HG03565 (cell line): Measurements from ENCODE around the gene ZFP62.

ENCODE experiments used
- ATAC-seq: cut with Tn5 transposase; IDR thresholded peaks from one replicate; pipeline ENCODE4 v1.9.1; 2021; ENCODE audit warnings: mild to moderate bottlenecking, moderate library complexity; ENCODE audit not compliant: unreplicated experiment

Gene ZFP62

DNA sequence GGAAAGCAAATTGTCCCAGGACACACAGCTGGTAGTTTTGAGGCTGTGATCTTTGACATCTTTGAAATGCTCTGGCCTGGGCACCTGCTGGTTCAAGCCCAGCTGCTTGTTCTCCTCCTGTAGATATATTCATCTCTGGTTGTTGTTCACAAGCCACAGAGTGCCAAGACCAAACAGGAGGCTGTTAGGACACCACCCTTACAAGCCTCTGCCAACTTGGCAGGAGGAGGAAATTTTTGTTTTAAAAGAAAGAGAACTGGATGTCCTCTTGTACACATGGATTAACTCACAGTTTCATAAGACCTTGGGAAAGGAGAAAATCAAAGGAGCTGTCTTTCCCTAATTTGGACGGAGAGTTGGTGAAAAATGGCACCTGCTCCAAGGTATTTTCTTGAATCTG, 8.5 kb upstream of the ZFP62 start:
- ATAC-seq: no peak

DNA sequence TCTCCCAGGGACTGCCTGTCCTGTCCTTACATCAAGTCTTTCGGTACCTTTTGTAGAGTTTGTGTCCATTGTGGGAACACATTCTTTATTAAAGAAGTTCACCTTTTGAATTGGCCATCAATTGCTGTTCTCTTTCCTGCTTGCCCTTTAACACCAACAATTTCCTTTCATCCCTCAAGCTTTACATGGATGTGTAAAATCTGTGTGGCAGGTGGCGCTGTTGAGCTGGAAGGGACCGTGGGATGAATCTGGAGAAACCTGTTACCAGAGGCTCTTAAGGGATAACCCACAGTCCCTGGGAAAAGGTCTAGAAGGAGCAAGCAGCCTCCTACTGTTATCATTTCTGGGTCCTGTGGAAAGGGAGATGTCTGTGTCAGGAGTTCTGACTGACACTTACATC, 7.9 kb upstream of the ZFP62 start:
- ATAC-seq: no peak

DNA sequence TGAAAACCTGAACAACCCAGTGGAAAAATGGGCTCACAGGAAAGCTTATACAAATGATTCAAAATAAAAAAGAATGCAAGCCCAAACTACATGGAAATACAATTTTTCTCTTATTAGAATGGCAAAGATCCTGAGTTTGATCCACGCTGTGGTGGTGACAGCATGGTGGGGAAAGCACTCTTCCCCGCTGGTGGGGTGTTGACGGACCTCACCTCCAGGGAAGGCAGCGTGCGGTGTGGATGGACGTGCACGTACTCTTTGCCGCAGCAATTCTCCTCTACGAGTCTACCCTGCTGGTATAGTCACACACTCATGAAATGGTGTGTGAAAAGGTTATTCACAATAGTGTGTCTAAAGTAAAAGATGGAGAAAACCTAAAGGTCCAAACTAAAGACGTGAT, 5.9 kb upstream of the ZFP62 start:
- ATAC-seq: no peak

DNA sequence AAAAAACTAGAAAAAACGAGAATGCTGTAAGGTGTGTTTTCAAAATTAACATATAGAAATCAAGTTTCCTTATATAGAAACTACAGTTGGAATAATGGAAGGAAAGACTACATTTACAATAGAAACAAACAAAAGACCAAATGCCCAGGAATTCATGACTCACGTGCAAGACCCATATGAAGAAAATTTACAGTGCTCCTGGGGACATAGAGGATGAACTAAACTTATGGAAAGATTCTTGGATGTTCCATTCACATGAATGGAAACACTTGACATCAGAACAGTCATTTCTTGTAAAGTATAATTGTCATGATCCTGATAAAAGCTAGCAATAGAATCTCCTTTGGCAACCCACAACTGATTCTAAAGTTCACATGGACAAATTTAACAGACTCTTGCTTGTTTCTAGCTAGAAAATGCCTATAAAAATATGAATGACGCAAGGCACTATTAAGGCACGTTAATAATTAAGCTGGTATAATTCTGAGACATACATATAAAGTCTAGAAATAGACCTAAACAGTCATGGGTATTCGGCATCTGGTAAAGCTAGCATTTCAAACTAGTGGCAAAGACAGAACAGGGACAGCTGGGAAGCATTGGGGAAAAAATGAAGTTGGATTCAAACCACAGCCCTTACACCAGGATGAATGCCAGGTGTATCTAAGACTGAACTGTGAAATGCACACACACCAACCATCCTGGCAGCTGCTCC, 5.1 kb upstream of the ZFP62 start:
- no peak for ATAC-seq

DNA sequence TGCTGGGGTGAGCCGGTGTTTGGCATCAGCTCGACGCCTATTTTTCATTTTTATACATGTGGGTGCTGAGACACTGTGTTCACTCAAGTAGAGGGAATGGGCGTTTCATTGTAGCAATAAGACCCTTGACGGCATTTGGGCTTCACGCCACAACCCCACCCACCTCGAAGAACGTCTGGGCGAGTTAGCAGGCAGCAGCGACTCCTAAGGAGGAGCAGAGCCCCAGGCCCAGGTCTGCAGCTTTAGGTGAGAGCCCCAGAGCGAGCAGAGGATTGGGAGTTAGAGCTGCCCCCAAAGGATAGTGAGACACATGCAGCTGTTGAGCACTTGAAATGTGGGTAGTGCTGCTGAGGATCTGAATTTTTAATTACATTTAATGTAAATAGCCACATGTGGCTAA, 1.6 kb upstream of the ZFP62 start:
- ATAC-seq: no peak

DNA sequence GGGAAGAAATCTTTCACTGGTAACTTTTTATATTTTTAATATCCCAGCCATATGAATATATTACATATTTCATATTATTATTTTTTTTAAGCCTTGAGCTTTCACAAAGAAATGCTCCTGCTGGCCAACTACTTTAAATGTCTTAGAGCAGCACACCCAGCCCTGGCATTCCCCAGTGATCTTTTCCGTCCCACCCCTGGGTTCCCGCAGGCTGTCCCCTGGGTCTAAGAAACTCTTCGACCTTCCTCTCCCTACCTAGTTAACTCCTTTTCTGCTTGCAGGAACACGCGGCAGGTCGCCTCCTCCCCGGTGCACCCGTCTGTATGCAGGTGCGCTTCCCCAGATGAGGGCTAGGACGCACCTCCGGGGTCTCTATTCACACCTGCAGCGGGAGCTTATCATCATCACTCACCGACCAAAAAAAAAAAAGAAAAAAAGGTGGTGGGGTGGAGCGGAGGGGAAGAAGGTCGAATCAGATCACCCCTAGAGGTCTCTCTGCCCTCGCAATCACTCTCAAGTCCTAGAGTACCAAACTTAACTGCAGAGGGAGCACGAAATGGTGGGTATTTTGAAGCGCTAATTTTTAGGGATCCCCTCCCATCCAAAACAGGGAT, 696 bp downstream of the ZFP62 start:
- ATAC-seq: peak; percentile 21

DNA sequence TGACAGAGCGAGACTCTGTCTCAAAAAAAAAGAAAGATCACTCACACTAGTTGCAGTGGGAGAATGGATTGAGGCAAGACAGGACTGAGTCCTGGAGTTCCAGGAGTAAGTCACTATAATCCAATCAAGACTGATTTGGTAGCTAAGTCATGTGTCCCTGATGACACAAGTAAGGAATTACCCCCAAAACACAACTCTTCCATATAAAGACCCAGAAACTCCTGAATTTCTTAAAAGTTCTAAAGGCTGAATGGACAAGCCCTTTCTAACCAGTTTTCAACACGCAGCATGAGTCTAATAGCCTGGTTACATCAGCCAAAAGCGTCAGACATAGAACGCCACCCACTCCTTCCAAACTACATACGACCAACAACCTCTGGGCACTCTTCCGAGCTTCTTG, 2.5 kb downstream of the ZFP62 start:
- ATAC-seq: no peak

DNA sequence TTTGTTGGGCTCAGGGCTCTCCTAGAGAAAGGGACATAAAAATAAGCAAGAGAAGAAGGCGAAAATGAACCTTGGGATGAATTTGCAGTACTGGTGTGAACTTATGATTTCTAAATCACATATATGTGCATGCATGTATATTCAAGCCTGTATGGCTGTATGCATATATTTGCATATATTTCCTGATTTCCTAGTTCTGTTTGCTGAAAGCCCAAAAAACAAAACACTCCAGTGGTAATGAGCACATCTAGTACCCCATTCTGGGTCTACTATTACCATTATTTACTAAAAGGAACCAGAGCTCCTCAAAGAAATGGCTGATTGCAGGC, 7.3 kb downstream of the ZFP62 start:
- no peak for ATAC-seq

DNA sequence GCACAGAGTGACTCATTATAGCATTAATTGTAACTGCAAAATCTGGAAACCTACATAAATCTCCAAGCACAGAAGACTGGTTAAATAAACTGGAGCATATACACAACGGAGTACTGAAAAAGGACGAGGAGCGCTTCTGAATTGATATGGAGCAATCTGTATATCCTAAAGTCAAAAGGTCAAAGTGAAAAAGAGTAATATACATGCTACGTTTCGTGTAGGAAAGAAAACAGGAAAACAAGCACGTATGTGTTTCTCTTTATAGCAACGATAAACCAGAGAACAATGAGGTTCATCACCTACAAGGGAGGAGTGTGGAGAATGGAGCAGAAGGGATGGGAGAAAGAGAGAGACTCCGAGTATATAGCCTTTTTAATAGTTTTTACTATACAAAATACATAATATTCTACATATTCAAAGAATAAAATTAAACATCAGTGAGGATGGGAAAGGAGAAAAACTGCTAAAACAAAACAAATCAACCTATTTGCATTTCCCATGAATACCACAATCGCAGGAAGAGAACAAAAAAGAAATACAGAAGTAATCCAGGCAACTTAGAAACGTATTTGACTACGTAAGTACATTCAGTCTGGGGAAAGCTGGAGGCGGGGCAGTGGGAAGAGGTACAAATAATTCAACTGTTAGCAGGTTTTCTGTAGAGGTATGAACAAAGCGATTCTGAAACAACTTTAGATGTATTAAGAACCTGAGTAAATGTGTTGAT, 7.8 kb downstream of the ZFP62 start:
- no peak for ATAC-seq

DNA sequence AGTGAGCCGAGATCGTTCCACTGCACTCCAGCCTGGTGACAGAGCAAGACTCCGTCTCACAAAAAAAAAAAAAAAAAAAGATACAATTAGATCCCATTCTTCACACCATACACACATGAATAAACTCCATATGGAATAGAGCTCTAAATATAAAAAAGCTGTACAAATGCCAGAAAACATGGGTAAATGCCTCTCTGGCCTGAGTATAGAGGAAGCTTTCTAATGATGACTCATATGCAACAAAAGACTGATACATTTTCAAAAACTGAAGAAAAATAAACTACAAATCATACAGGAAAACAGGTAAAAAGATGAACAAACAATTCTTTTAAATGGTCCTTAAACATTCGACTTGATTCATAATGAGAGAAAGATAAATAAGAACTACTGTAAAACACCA, 8.6 kb downstream of the ZFP62 start:
- ATAC-seq: no peak

DNA sequence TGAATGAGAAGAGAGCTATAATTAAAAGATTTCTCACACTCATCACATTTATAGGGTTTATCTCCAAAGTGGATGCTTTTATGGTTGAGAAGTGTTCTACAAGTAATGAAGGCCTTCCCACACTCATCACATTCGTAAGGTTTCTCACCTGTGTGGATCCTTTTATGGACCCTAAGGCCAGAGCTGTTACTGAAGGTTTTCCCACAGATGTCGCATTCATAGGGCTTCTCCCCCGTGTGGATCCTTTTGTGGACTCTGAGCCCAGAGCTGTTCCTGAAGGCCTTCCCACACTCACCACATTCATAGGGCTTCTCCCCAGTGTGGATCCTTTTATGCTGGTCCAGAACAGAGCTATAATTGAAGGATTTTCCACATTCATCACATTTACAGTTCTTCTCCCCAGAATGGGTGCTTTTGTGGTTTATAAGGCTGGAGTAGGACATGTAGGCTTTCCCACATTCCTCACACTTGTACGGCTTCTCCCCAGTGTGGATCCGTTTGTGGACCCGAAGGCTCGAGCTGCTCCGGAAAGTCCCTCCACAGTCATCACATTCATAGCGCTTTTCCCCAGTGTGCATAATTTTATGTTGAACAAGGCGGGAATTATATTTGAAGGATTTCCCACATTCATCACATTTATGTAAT, 10.5 kb downstream of the ZFP62 start:
- ATAC-seq: no peak

DNA sequence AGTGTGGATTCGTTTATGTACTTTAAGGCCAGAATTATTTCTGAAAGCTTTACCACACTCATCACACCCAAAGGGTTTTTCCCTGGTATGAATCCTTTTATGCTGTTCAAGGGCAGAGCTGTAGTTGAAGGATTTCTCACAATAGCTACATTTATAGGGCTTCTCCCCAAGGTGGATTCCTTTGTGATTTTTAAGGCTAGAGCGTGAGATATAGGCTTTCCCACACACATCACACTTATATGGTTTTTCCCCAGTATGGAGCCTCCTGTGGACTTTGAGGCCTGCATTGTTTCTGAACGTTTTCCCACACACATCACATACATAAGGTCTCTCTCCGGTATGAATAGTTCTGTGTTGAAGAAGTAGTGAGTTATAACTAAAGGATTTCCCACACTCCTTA, 11.2 kb downstream of the ZFP62 start:
- no peak for ATAC-seq

DNA sequence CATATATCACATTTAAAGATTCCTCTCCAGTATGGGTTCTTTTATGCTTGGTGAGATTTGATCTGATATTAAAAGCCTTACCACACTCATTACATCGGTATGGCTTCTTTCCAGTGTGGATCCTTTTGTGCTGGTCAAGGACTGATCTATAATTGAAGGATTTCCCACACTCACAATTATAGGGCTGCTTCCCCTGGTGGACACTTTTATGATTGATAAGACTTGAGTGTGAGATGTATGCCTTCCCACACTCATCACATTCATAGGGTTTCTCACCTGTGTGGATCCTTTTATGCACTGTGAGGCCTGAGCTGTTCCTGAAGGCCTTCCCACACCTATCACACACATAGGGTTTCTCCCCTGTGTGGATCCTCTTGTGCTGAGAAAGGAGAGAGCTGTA, 12.2 kb downstream of the ZFP62 start:
- no peak for ATAC-seq

DNA sequence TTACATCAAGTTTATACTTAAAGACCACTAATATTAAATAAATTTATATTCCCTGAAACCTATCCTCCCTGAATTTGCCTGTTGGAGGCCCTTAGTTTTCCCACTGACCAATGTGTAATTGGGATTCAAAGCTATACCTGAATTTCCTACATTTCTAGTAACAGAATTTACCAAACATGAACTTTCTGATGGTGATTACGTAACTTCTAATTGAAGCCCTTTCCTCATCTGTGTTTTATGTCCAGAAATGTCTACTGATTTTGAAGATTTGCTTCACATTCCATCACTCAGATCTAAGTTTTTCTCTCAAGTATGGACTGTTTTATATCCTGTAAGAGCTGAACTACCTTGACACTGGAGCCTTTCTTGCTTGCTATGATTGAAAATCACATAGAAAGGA, 12.8 kb downstream of the ZFP62 start:
- no peak for ATAC-seq

DNA sequence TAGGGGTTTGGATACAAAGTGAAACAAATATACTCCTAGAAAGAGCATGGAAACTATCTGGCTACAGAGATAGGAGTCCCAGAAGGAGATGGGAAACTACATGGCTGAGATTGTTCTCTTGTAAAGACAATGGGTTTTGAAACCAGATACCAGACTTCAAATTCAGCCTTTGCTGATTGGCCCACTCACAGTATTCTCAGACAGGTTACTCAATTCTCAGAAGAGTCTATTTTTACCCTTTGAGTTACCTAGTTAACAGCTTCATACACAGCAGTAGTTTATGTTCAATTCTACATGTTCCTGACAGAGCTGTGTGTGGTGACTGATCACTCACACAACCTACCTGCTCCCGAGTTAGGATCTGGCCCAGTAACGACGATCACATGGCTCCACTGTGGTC, 14.1 kb downstream of the ZFP62 start:
- no peak for ATAC-seq

DNA sequence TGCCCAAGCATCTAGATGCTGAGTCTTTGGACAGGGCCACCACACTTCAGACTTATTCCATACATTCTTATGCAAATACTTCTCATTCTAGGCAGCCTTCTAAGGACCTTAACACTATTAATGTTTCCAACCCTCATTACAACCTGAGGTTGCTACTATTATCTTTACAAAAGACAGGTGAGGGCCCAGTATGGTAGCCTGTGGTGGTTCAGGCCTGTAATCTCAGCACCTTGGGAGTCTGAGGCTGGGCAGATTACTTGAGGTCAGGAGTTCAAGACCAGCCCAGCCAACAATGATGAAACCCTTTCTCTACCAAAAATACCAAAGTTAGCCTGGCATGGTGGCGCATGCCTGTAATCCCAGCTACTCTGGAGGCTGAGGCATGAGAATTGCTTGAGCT, 16.2 kb downstream of the ZFP62 start:
- ATAC-seq: no peak

DNA sequence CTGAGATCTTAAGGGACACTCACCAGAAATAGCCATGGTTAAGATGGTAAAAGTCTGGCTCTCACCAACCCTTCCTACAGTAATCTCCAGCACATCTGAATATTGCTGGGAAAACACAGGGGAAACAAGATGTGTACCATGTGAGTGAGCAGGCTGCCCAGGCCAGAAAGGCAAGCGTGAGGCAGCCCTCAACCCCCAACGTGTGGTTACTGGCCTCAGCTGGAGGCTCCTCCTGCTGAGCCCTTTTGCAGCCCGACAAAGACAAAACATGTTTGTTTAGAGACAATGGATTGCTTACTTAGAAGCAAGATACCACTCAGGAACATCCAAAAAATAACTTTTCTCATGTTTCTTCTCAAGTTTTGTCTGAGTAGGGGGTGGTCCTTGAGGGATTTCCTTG, 16.6 kb downstream of the ZFP62 start:
- no peak for ATAC-seq

DNA sequence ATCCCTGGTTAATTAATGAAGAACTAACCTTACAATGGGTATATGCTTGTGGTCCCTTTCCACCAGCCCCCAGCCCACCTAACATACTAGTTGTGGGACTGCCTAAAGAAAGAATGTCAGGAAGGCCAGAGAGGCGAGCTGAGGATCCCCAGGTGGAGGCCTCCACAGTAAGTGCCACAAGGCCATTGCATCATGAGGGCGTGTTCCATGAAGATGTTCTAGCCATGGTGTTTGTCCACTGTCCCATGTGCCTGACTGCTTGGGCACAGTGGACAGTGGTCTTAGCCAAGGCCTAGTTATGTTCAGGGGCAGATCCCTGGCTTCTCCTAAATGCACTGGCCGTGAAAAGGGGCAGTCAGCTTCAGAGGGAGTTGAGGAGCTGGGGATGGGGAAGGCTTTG, 21.1 kb downstream of the ZFP62 start:
- ATAC-seq: no peak

DNA sequence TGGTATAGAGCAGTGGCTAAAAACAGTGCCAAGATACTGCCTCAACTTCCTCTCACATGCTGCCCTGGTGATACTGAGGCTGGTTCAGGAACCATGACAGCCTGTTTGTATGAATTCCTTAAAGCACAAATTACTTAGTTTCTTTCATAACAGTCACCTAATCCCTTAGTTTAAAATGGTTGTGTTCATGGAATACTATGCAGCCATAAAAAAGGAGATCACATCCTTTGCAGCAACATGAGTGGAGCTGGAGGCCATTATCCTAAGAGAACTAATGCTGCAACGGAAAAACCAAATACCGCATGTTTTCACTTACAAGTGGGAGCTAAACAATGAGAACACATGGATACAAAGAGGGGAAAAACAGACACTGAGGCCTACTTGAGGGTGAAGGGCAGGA, 21.8 kb downstream of the ZFP62 start:
- no peak for ATAC-seq

DNA sequence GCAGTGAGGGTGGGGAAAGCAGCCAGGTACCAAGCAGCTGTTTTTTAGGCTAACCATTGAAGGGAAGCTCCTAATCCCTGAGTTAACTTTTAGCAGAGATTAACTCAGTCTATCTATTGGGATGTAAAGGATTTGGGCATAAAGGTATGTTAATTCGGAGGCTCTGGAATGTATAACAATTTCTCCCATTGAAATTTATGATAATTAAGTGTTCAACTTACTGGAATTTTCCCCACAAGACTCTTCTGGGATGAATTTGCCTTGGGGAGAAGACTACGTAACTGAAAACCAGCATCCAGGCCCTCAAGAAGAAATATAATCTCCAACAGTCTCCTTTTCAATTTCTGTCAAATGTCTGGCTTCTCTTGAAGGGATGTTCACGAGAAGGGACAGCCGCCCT, 23.6 kb downstream of the ZFP62 start:
- ATAC-seq: no peak

DNA sequence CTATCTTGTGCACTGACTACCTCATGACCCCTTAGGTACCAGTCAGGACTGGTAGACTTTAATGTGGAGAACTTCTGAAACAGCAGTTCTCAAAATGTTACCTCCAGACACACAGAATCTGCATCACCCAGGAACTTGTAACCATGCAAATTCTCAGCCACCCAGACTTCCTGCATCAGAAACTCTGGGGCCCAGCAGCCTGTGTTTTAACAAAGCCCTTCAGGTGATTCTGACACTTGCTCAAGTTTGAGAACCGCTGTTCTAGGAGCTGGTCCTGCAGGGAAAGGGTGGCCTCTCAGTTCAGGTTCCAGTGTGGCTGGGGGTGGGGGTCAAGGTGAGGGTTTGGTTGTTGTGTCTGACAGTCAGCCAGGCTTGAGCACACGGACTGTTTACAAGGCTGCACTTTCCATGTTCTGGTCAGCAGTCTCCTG, 28.4 kb downstream of the ZFP62 start:
- ATAC-seq: peak; percentile 48
